Thymus (tissue), 14 donors: ENCODE data around the gene PNMA1. TPM values are rescaled to one million over a fixed set of nuclear protein-coding genes. Genes with fewer than 3 reads are reported as not detected.

Source experiments
- DNase-seq, 9 donors: peaks; one replicate each; pipeline ENCODE4 v3.0.0-alpha.2; 2013; ENCODE audit warnings: low spot score in 9 of 9, low read depth in 6 of 9, missing footprints in 1 of 9
- H3K27ac ChIP-seq, 2 donors: one replicate each; pipeline ENCODE4 v1.5.1; 2013; ENCODE audit warnings: control low read depth in 1 of 2, low read depth in 1 of 2, low read length in 1 of 2, mild to moderate bottlenecking in 1 of 2, moderate library complexity in 1 of 2
- H3K27me3 ChIP-seq, 2 donors: one replicate each; pipeline ENCODE4 v1.5.1; 2013; ENCODE audit warnings: low read length in 1 of 2; ENCODE audit not compliant: control insufficient read depth in 2 of 2, insufficient read depth in 1 of 2
- H3K36me3 ChIP-seq, 2 donors: one replicate each; pipeline ENCODE4 v1.5.1; 2013; ENCODE audit warnings: low read length in 1 of 2, mild to moderate bottlenecking in 1 of 2, moderate library complexity in 1 of 2; ENCODE audit not compliant: control insufficient read depth in 2 of 2, insufficient read depth in 2 of 2
- H3K4me1 ChIP-seq, 2 donors: one replicate each; pipeline ENCODE4 v1.5.1; 2013; ENCODE audit warnings: low read length in 2 of 2; ENCODE audit not compliant: control insufficient read depth in 2 of 2, insufficient read depth in 2 of 2
- H3K4me3 ChIP-seq, 2 donors: one replicate each; pipeline ENCODE4 v1.5.1; 2013; ENCODE audit warnings: low read length in 2 of 2, control low read depth in 1 of 2, mild to moderate bottlenecking in 1 of 2
- H3K9me3 ChIP-seq, 2 donors: one replicate each; pipeline ENCODE4 v1.5.1; 2013; ENCODE audit warnings: low read length in 1 of 2, mild to moderate bottlenecking in 1 of 2; ENCODE audit not compliant: control insufficient read depth in 2 of 2, insufficient read depth in 1 of 2
- WGBS: extraction: QIAGEN DNeasy Blood & Tissue Kit; methylation state at CpG from one replicate; pipeline ENCODE4 v1.1.7; 2013; 5-methylcytosine and 5-hydroxymethylcytosine counted together
- long read RNA-seq, 10 donors: transcript quantifications; one replicate each; lab custom pipeline, GENCODE V29; 2026
- polyA plus RNA-seq: library from polyadenylated mRNA; stranded (reverse); fragments of 200-250 nt; gene quantifications from one replicate; pipeline ENCODE4 v1.2.3, GENCODE V29; 2013
- total RNA-seq: library from RNA; stranded (reverse); fragments of 120-200 nt; gene quantifications from one replicate; pipeline ENCODE4 v1.2.4, GENCODE V29; 2013
- donor health status: healthy.

PNMA1 gene, protein sequence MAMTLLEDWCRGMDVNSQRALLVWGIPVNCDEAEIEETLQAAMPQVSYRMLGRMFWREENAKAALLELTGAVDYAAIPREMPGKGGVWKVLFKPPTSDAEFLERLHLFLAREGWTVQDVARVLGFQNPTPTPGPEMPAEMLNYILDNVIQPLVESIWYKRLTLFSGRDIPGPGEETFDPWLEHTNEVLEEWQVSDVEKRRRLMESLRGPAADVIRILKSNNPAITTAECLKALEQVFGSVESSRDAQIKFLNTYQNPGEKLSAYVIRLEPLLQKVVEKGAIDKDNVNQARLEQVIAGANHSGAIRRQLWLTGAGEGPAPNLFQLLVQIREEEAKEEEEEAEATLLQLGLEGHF
- total RNA-seq: 5.0 TPM
- polyA plus RNA-seq: 31.2 TPM
- long read RNA-seq, donor 1, partial matches to known transcripts: 0 of 1 reads
- long read RNA-seq, donor 1, other reads (novel, unspliced or antisense): 0 of 1 reads
- long read RNA-seq, donor 2: 0 reads
- long read RNA-seq, donor 3, transcript PNMA1-201 (1 exons, 2,590 nt): major isoform, 32 of 32 reads
- long read RNA-seq, donor 3, partial matches to known transcripts: 0 of 32 reads
- long read RNA-seq, donor 3, other reads (novel, unspliced or antisense): 0 of 32 reads
- long read RNA-seq, donor 4, transcript PNMA1-201 (1 exons, 2,590 nt): major isoform, 15 of 15 reads
- long read RNA-seq, donor 4, partial matches to known transcripts: 0 of 15 reads
- long read RNA-seq, donor 4, other reads (novel, unspliced or antisense): 0 of 15 reads
- long read RNA-seq, donor 5, transcript PNMA1-201 (1 exons, 2,590 nt): major isoform, 62 of 62 reads
- long read RNA-seq, donor 5, partial matches to known transcripts: 0 of 62 reads
- long read RNA-seq, donor 5, other reads (novel, unspliced or antisense): 0 of 62 reads
- long read RNA-seq, donor 6, transcript PNMA1-201 (1 exons, 2,590 nt): major isoform, 25 of 25 reads
- long read RNA-seq, donor 6, partial matches to known transcripts: 0 of 25 reads
- long read RNA-seq, donor 6, other reads (novel, unspliced or antisense): 0 of 25 reads
- long read RNA-seq, donor 7, transcript PNMA1-201 (1 exons, 2,590 nt): major isoform, 36 of 36 reads
- long read RNA-seq, donor 7, partial matches to known transcripts: 0 of 36 reads
- long read RNA-seq, donor 7, other reads (novel, unspliced or antisense): 0 of 36 reads
- long read RNA-seq, donor 8, transcript PNMA1-201 (1 exons, 2,590 nt): major isoform, 8 of 8 reads
- long read RNA-seq, donor 8, partial matches to known transcripts: 0 of 8 reads
- long read RNA-seq, donor 8, other reads (novel, unspliced or antisense): 0 of 8 reads
- long read RNA-seq, donor 9, transcript PNMA1-201 (1 exons, 2,590 nt): major isoform, 11 of 11 reads
- long read RNA-seq, donor 9, partial matches to known transcripts: 0 of 11 reads
- long read RNA-seq, donor 9, other reads (novel, unspliced or antisense): 0 of 11 reads
- long read RNA-seq, donor 10, transcript PNMA1-201 (1 exons, 2,590 nt): major isoform, 27 of 27 reads
- long read RNA-seq, donor 10, partial matches to known transcripts: 0 of 27 reads
- long read RNA-seq, donor 10, other reads (novel, unspliced or antisense): 0 of 27 reads

- peaks cover 5 to 25% of the 10 kb centered on the region in 2 donors for H3K4me1 ChIP-seq
- DNase-seq: peak in 7 of 9 donors; percentile 66 to 88 (median 74)
- WGBS: under 1% methylated on average over 113 of the region's 113 CpGs
These were observed at the start of gene PNMA1 for GRCh38 chr14:73713803-73714655. TSS of gene PNMA1 (minus strand) at chr14:73714384. CDS start at chr14:73713639, 745 bp downstream.

DNA sequence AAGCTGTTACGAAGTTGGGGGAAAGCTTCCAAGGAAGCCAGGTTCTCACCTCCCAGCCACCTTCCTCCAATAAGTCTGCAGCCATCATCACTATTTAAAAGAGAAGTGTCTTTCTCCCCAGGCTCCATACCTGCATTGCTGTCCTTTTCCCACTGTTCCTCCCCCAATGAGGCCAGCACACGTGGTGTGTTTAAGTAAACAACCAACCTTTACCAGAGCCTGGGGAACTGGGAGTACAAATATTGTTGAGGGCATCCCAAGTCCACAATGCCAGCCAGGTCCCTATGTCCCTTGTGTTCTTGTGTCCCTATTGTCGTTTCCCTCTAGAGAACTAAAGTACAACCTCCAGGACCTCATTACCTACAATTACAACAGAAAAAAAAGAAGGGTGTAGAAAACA lies 49.2 kb upstream of the PNMA1 start:
- DNase-seq: no peak
- 98% methylated on average over 3 of the region's 3 CpGs for WGBS
- Histone ChIP-seq H3K27ac (no peak overlapping the region), H3K9me3 (no peaks in the 10 kb centered on the region), H3K4me3 (no peak overlapping the region), H3K27me3 (no peaks in the 10 kb centered on the region), H3K4me1 (peaks cover 21 to 48% of the 10 kb centered on the region in 2 donors), H3K36me3 (no peaks in the 10 kb centered on the region)

More at GRCh38 chr14:73713803-73714655, at the start of gene PNMA1:
- peaks cover 16 to 26% of the 10 kb centered on the region in 2 donors for H3K36me3 ChIP-seq
- peak within 1 kb of the TSS; percentile 68 to 69 for H3K4me3 ChIP-seq
- H3K9me3 ChIP-seq: no peaks in the 10 kb centered on the region
- peak within 1 kb of the TSS; percentile 48 to 72 for H3K27ac ChIP-seq
- no peaks in the 10 kb centered on the region for H3K27me3 ChIP-seq

DNA sequence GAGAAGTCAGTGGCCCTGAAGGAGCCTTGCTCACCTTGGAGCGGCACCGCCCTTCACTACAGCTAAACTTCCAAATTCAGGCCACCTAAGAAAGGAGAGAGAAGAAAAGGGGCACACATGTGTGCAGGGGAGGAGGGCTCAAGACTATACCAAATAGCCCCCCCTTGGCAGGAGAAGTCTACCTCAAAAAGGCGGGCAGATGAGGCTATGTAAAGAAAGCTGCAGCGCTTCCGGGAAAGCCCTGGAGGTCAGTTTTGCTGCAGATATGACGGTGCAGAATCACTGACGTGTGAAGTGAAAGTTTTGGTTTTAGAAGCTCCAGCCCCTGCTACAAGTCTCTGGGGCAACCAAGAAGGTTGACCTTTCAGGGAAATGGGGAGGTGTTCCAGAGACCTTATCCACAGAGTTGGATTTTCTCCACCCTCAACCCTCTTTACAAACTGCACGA lies 48.2 kb upstream of the PNMA1 start:
- Histone ChIP-seq H3K9me3 (peaks cover 0 to 3% of the 10 kb centered on the region in 2 donors), H3K36me3 (no peaks in the 10 kb centered on the region), H3K27ac (peak overlapping the region in 1 of 2 donors; percentile 15), H3K4me1 (peaks cover 31 to 56% of the 10 kb centered on the region in 2 donors), H3K4me3 (no peak overlapping the region), H3K27me3 (no peaks in the 10 kb centered on the region)
- no peak for DNase-seq
- WGBS: 79% methylated on average over 8 of the region's 8 CpGs

- Histone ChIP-seq H3K4me3 (no peak overlapping the region), H3K27ac (peak overlapping the region in 1 of 2 donors; percentile 15), H3K4me1 (peaks cover 37 to 62% of the 10 kb centered on the region in 2 donors), H3K27me3 (no peaks in the 10 kb centered on the region), H3K9me3 (peaks cover 0 to 3% of the 10 kb centered on the region in 2 donors), H3K36me3 (no peaks in the 10 kb centered on the region)
- 71% methylated on average over 2 of the region's 2 CpGs for WGBS
- DNase-seq: no peak
These were observed 47.6 kb upstream of the PNMA1 start for GRCh38 chr14:73761618-73762355.

DNA sequence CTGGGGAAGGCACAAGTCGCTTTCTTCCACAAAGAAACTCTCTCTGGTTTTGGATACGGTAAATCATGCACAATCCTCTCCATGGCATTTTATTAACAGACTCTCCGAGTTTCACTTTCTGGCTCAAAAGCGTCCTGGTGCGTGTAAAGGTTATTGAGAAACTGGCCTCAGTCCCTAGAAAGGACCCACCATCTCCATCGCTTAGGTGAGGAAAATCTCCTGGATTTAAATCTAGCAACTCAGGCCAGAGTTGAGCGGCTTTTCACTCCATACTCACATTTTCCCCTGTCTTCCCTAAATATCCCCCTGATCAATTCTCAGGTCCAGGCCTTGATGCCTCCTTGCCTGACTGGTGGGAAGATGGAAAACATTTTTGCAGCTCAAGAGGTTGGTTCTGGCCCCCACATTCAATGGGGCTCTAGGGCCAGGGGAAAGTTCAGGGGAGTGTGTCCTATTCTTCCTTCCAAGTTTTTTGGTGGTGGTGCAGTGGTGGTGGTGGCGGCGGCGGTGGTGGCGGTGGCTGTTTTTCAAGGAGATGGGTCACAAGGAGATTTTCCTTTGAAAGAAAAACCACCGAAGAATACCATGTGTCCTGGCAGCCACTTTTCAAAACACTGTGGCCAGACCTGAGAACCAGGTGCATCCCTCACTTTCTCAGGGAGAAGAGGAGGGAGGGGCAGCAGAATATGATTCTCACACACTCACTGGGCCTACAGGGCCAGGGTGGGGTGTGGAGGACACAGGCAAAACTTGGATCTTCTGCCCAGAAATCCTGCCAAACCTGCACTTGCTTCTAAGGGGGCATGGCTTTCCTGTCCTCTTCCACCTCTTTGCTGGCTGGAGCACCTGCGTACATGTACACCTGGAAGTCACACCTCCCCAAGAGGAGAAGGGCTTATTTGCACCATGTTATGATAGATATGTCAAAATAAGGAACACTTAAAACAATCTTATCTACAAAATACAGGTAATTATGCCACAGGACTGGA lies 46.7 kb upstream of the PNMA1 start:
- Histone ChIP-seq H3K27ac (peak overlapping the region; percentile 90 to 93), H3K27me3 (no peaks in the 10 kb centered on the region), H3K4me3 (peak overlapping the region; percentile 55 to 76), H3K9me3 (peaks cover 0 to 3% of the 10 kb centered on the region in 2 donors), H3K4me1 (peaks cover 46 to 71% of the 10 kb centered on the region in 2 donors), H3K36me3 (no peaks in the 10 kb centered on the region)
- WGBS: 64% methylated on average over 13 of the region's 13 CpGs
- no peak for DNase-seq

DNA sequence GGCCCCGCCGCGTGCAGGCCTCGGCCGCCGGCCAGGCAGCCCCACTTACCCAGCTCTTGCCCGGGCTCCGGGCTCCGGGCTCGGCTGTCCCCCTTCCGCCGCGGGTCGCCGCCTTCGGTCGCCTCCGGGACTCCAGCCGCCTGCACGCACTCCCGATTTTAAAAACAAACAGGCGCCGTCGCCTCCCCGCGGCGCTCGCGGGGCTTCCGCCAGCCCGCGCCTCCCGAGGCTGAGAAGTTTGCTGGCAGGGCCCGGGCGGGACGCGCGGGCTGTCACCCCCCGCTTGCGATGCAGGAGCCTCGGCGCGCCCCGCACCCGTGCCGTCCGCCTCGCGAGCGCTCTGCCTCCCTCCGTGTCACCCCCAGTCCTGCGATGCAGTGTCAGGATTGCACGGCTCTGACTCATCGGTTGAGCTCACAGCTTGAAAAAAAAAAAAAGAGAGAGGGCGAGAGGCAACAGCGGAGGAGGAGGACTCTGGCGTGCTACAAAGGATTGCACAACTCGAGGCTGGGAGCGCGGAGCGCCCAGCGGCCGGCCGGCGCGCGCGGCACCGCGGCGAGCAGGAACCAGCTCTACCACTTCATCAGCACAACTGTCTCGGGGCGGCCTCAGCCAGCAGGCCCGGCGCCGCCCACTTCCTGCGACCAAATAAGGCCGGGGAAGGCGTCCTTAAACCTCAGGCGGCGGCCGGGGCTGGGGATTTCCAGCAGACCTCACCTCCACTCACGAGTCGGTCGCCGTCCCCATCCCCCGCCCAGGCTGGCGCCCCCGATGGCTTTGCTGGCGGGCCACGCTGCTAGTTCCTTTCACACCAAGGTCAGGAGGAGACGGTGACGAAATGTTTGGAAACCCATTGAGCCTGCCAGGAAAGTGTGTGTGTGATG lies 45.8 kb upstream of the PNMA1 start:
- Histone ChIP-seq H3K4me1 (peaks cover 54 to 77% of the 10 kb centered on the region in 2 donors), H3K27ac (peak overlapping the region; percentile 90 to 93), H3K4me3 (peak overlapping the region; percentile 55 to 76), H3K27me3 (no peaks in the 10 kb centered on the region), H3K36me3 (no peaks in the 10 kb centered on the region), H3K9me3 (peaks cover 0 to 3% of the 10 kb centered on the region in 2 donors)
- DNase-seq: peak in 6 of 9 donors; percentile 80 to 94 (median 88)
- under 1% methylated on average over 93 of the region's 93 CpGs for whole genome bisulfite sequencing
